Astrocyte of the spinal cord (primary cell): ENCODE results near the gene PGR.

Experiments used
- DNase-seq: peaks from one replicate; pipeline ENCODE4 v3.0.0; 2011; ENCODE audit warnings: low read depth, low spot score
- H3K4me3 ChIP-seq: 2 replicates; pipeline ENCODE4 v1.5.1; 2011; ENCODE audit warnings: low read depth, mild to moderate bottlenecking, low read length, moderate library complexity
- in situ Hi-C: cut with HindIII; loops from 2 replicates; pipeline ENCODE4 v1.10.0; 2017; ENCODE audit warnings: low sequenced_read_pairs
- TF ChIP-seq, protein P1 (sequence below): IDR thresholded peaks from 2 replicates; pipeline ENCODE4 v1.5.1; 2012; ENCODE audit warnings: low read depth, mild to moderate bottlenecking, low read length, inconsistent platforms

The PGR gene

DNA sequence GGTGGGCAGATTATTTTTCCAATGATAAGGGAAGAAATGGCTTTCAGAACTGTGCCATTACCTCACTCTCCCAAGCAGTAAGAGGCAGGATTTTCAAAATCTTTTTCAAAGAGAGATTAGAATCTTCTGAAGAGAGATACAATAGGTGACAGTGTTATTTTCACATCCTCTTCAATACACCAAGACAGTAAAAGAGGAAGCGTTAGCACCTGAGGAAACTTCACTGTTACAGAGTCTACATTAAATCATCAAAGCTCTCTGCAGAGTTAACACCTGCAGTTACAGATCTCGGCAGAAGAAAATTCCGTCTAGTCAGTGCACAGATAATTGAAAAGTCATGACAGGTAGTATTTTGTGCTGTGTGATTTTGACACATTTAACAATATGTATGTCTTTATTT, 144.9 kb downstream of the PGR start:
- TF ChIP-seq, protein P1, sequence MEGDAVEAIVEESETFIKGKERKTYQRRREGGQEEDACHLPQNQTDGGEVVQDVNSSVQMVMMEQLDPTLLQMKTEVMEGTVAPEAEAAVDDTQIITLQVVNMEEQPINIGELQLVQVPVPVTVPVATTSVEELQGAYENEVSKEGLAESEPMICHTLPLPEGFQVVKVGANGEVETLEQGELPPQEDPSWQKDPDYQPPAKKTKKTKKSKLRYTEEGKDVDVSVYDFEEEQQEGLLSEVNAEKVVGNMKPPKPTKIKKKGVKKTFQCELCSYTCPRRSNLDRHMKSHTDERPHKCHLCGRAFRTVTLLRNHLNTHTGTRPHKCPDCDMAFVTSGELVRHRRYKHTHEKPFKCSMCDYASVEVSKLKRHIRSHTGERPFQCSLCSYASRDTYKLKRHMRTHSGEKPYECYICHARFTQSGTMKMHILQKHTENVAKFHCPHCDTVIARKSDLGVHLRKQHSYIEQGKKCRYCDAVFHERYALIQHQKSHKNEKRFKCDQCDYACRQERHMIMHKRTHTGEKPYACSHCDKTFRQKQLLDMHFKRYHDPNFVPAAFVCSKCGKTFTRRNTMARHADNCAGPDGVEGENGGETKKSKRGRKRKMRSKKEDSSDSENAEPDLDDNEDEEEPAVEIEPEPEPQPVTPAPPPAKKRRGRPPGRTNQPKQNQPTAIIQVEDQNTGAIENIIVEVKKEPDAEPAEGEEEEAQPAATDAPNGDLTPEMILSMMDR: no peak
- DNase-seq: no peak
- H3K4me3 ChIP-seq: no peak overlapping the region
- in situ Hi-C loops: no loop called here

DNA sequence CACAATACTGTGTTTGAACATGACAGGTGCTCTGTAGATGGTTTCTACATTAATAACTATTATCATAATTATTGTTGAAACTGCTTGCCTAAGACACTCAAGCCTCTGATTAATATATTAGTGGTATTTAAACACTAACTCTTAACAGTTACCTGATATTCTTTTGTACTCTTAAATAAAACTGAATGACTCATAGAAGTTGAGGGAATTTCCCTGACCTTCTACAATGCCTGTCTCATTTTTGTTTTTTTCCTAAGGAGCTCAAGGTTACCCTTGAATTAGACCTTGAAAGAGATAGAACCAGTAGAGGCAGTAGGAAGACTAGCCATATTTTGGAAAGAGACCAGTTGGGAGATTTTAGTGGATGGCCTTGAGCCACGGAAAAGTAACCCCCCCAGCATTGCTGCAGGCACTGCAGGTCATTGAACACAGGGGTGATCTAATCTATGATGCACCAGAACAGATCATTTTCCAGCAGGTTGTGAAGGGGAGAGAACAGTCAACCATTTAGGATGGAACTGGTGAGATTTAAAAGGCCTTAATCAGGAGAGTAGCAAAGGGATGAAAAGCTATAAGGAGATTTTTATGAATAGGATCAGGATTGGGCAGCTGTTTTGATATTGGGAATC, 148.3 kb downstream of the PGR start:
- H3K4me3 ChIP-seq: no peak overlapping the region
- no peak for DNase-seq
- TF ChIP-seq, protein P1: no peak
- in situ Hi-C loops: no loop called here

DNA sequence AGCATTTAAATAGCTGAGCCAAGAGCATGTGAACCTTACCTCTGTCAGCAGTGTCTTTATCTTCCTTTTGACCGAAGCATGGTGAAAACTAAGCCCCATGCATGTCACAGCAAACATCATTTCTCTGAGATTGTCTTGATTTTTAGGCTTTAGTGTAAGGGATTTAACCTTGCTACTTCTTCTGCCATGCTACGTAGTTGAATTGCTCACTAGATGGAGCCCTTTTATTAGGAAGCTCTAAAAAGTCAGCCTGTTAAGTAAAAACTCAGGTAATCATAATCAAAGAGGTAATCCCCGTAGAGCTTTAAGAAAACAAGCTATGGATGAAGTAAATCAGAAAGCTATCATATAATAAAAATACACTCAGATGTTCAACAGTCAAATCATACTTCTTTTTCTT, 149.5 kb downstream of the PGR start:
- TF ChIP-seq, protein P1: peak; percentile 37
- in situ Hi-C loops: no loop called here
- DNase-seq: peak; percentile 19
- no peak overlapping the region for H3K4me3 ChIP-seq
